GM06990 (cell line): ENCODE measurements around the gene SLC25A51.

Experiments used
- DNase-seq: peaks from one replicate; pipeline ENCODE4 v3.0.0-alpha.2; 2011; ENCODE audit not compliant: insufficient read length; ENCODE audit errors: extremely low read depth
- H3K27me3 ChIP-seq: replicated peaks from 2 replicates; pipeline ENCODE4 v1.6.0; 2011; ENCODE audit warnings: low read length; ENCODE audit not compliant: control insufficient read depth, insufficient read depth
- H3K36me3 ChIP-seq: 2 replicates; pipeline ENCODE4 v1.5.1; 2011; ENCODE audit warnings: low read length; ENCODE audit not compliant: control insufficient read depth, insufficient read depth
- H3K4me3 ChIP-seq: replicated peaks from 2 replicates; pipeline ENCODE4 v1.5.1; 2011; ENCODE audit warnings: low read depth, mild to moderate bottlenecking, control low read depth, low read length
- TF ChIP-seq, protein P1 (sequence below): IDR thresholded peaks from 2 replicates; pipeline ENCODE4 v1.5.1; 2011; ENCODE audit warnings: low read length, control low read depth, mild to moderate bottlenecking, inconsistent platforms; ENCODE audit not compliant: insufficient read depth, poor library complexity, severe bottlenecking

SLC25A51 gene

GRCh38 chr9:37840560-37841194, 63.2 kb downstream of the SLC25A51 start:
- H3K4me3 ChIP-seq = no peak overlapping the region
- H3K36me3 ChIP-seq = no peaks in the 10 kb centered on the region
- H3K27me3 ChIP-seq = no peaks in the 10 kb centered on the region
- DNase-seq = no peak
- TF ChIP-seq, protein P1, sequence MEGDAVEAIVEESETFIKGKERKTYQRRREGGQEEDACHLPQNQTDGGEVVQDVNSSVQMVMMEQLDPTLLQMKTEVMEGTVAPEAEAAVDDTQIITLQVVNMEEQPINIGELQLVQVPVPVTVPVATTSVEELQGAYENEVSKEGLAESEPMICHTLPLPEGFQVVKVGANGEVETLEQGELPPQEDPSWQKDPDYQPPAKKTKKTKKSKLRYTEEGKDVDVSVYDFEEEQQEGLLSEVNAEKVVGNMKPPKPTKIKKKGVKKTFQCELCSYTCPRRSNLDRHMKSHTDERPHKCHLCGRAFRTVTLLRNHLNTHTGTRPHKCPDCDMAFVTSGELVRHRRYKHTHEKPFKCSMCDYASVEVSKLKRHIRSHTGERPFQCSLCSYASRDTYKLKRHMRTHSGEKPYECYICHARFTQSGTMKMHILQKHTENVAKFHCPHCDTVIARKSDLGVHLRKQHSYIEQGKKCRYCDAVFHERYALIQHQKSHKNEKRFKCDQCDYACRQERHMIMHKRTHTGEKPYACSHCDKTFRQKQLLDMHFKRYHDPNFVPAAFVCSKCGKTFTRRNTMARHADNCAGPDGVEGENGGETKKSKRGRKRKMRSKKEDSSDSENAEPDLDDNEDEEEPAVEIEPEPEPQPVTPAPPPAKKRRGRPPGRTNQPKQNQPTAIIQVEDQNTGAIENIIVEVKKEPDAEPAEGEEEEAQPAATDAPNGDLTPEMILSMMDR = no peak

GRCh38 chr9:37839496-37840461, 64.1 kb downstream of the SLC25A51 start:
- no peak for DNase-seq
- Histone ChIP-seq H3K4me3 (no peak overlapping the region), H3K36me3 (no peaks in the 10 kb centered on the region), H3K27me3 (no peaks in the 10 kb centered on the region)
- TF ChIP-seq, protein P1 = no peak
